H4 (cell line): Measurements from ENCODE around the gene RMI2. TPM values are rescaled to one million over a fixed set of nuclear protein-coding genes. Genes with fewer than 3 reads are reported as not detected.

Experiments used
- DNase-seq: peaks from one replicate; pipeline ENCODE4 v3.0.0-alpha.2; 2015; ENCODE audit warnings: low spot score
- total RNA-seq: library from RNA; depleted of rRNA; stranded (reverse); fragments of >200 nt; shearing (Covaris generic); gene quantifications from 2 replicates; pipeline ENCODE4 v1.2.3, GENCODE V29; 2014; rRNA removed

RMI2 gene
- total RNA-seq, 1 experiment from 2014 or later = 19.9 TPM

DNA sequence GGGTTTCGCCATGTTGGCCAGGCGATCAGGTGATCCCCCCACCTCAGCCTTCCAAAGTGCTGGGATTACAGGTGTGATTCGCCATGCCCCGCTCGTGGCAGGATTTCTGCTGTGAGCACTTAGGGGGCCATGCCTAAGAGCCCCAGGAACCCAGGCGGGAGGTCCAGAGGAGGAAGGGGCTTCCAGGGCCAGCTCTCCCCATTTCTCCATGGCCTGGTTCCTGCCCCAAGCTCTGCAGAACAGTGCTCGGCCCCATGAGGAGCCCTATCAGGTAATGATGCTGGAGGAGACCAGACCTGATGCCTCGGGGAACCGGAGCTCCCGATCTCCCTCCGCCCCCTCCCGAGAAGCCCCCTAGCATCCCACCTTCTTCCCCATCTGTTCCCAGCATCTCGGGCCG is 53.6 kb downstream of the RMI2 start:
- no peak for DNase-seq

DNA sequence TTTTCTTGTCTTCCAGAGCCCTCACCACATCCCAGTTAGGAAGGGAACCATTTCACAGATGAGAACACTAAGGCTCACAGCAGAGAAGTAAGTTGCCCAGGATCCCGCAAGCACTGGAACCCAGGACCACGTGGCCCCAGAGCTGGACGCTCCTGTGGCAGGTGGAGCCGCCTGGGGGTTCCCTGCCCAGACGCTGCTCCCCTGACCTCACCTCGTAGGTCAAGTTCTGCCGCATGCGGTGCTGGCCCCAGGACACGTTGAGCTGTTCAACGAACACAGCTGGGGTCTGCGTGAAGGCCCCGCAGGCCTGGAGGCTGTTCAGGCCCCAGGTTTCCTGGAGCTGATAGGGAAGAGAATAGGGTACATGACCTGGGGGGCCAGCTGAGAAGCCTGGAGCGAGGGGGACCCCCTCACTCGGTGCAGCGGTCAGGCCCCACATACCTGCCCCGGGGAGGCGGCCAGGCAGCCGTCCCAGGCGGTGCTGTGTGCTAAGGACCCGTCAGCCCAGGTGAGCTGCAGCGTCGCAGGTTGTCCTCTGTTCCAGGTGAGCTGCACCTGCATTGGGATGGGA is 54.1 kb downstream of the RMI2 start:
- no peak for DNase-seq

DNA sequence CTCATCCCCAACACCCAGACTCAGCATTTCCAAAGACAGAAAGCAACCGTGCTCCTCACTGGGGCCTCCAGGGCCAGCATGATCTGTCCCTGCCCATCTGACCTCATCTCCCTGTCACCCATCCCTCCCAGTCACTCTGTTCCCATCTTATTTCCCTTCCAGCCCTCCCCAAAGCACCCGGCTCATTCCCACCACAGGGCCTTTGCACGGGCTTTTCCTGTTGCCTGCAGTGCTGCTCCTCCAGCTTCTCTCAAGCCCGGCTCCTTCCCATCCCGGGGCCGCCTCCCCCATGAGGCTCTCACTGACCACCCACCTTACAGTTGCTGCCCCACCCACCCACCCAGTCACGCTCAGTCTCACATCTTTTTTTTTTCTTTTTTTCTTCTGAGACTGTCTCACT is 54.8 kb downstream of the RMI2 start:
- DNase-seq = no peak

Other genes starting within 250 kb of the RMI2 start
- gene SOCS1, start 89.3 kb upstream of the RMI2 start, total RNA-seq = 0.39 and 1.3 TPM in 2 replicates
- not detected in 2 replicates for gene TNP2, start 76.1 kb upstream of the RMI2 start, total RNA-seq
- gene PRM3, start 71.8 kb upstream of the RMI2 start, total RNA-seq = not detected in 2 replicates
- not detected in 2 replicates for gene PRM2, start 69.0 kb upstream of the RMI2 start, total RNA-seq
- gene PRM1, start 64.1 kb upstream of the RMI2 start, total RNA-seq = not detected in 2 replicates
- 98.1 and 120 TPM in 2 replicates for gene LITAF, start 241.5 kb downstream of the RMI2 start, total RNA-seq